ENCODE data around the gene TMEM256.

TMEM256 gene

GRCh38 chr17:7403977-7404736, at the start of gene TMEM256:
Gene TMEM256, minus strand, starts transcription at chr17:7404097. Its CDS starts 13 bp downstream, at chr17:7404084.
- DNase-seq (ENCODE audit: low spot score): peak; percentile 95

- DNase-seq (ENCODE audit: low spot score): no peak
Observed at GRCh38 chr17:7448461-7448860, 44.6 kb upstream of the TMEM256 start.

- no peak for DNase-seq (ENCODE audit: low spot score)
Observed at GRCh38 chr17:7445619-7445968, 41.7 kb upstream of the TMEM256 start.

GRCh38 chr17:7444682-7445618, 41.1 kb upstream of the TMEM256 start, which contains the start of gene CHRNB1:
Gene CHRNB1, plus strand, starts transcription at chr17:7445061. Its CDS starts 67 bp downstream, at chr17:7445128.
- DNase-seq (ENCODE audit: low spot score): no peak

- no peak for DNase-seq (ENCODE audit: low spot score)
Observed at GRCh38 chr17:7443499-7444485, 39.9 kb upstream of the TMEM256 start.

GRCh38 chr17:7442142-7442541, 38.2 kb upstream of the TMEM256 start:
- DNase-seq (ENCODE audit: low spot score): no peak

- DNase-seq (ENCODE audit: low spot score): no peak
Observed at GRCh38 chr17:7441266-7441665, 37.4 kb upstream of the TMEM256 start.

GRCh38 chr17:7440834-7441195, 36.9 kb upstream of the TMEM256 start:
- no peak for DNase-seq (ENCODE audit: low spot score)

- peak; percentile 31 for DNase-seq (ENCODE audit: low spot score)
Observed at GRCh38 chr17:7440113-7440833, 36.4 kb upstream of the TMEM256 start.

- DNase-seq (ENCODE audit: low spot score): no peak
Observed at GRCh38 chr17:7439462-7440112, 35.7 kb upstream of the TMEM256 start, which contains the start of gene FGF11. Gene FGF11, plus strand, starts transcription at chr17:7439512. Its CDS starts 109 bp downstream, at chr17:7439621.

GRCh38 chr17:7438656-7439460, 35.0 kb upstream of the TMEM256 start:
- no peak for DNase-seq (ENCODE audit: low spot score)

GRCh38 chr17:7437950-7438614, 34.2 kb upstream of the TMEM256 start:
- DNase-seq (ENCODE audit: low spot score): no peak

- no peak for DNase-seq (ENCODE audit: low spot score)
Observed at GRCh38 chr17:7437369-7437863, 33.5 kb upstream of the TMEM256 start.

GRCh38 chr17:7436556-7437368, 32.9 kb upstream of the TMEM256 start:
- DNase-seq (ENCODE audit: low spot score): peak; percentile 72

- DNase-seq (ENCODE audit: low spot score): no peak
Observed at GRCh38 chr17:7435676-7436555, 32.0 kb upstream of the TMEM256 start.

GRCh38 chr17:7432296-7432695, 28.4 kb upstream of the TMEM256 start:
- no peak for DNase-seq (ENCODE audit: low spot score)

GRCh38 chr17:7431231-7431630, 27.3 kb upstream of the TMEM256 start:
- DNase-seq (ENCODE audit: low spot score): no peak

Data from NAMALWA (cell line).